Right atrium auricular region (tissue), 2 donors: ENCODE results near the gene RAD51B. TPM values are rescaled to one million over a fixed set of nuclear protein-coding genes. Genes with fewer than 3 reads are reported as not detected.
"Not testable (repeated sequence)": the region's sequence is repeated elsewhere in the genome, so short reads cannot be mapped to it uniquely, and the experiment has no call there.

Source experiments
- DNase-seq: peaks from one replicate; pipeline ENCODE4 v3.0.0-alpha.2; 2019; ENCODE audit warnings: low spot score
- H3K27ac ChIP-seq, 2 donors: fragments of 200-600 bp; sonication (generic); 1 replicate in 1 of 2; 2 replicates in 1 of 2; pipeline ENCODE4 v1.5.1; 2016 to 2019
- H3K27me3 ChIP-seq, 2 donors: fragments of 200-600 bp; sonication (generic); one replicate each; pipeline versions ENCODE4 v1.5.1 to v1.6.0; 2017 to 2019
- H3K36me3 ChIP-seq: fragments of 200-600 bp; sonication (generic); one replicate; pipeline ENCODE4 v1.5.1; 2016
- H3K4me1 ChIP-seq, 2 donors: fragments of 200-600 bp; sonication (generic); one replicate each; pipeline versions ENCODE4 v1.5.1 to v1.6.0; 2017 to 2019
- H3K4me3 ChIP-seq, 2 donors: fragments of 200-600 bp; sonication (generic); 1 replicate in 1 of 2; 2 replicates in 1 of 2; pipeline ENCODE4 v1.5.1; 2017 to 2019; ENCODE audit warnings: mild to moderate bottlenecking in 1 of 2, moderate library complexity in 1 of 2
- H3K9me3 ChIP-seq, 2 donors: fragments of 200-600 bp; sonication (generic); one replicate each; pipeline ENCODE4 v1.5.1; 2019
- total RNA-seq, 2 donors: library from RNA; depleted of rRNA; stranded (reverse); fragments of >200 nt; gene quantifications; one replicate each; pipeline ENCODE4 v1.1.0, GENCODE V29; 2016
- TF ChIP-seq, protein P1 (sequence below), 2 donors: fragments of 200-600 bp; sonication (generic); IDR thresholded peaks; one replicate each; pipeline ENCODE4 v1.5.1; 2019; ENCODE audit warnings: antibody characterized with exemption in 2 of 2

RAD51B gene
- total RNA-seq, 2 donors from 2014 or later, result 1.2 to 1.5 TPM

DNA sequence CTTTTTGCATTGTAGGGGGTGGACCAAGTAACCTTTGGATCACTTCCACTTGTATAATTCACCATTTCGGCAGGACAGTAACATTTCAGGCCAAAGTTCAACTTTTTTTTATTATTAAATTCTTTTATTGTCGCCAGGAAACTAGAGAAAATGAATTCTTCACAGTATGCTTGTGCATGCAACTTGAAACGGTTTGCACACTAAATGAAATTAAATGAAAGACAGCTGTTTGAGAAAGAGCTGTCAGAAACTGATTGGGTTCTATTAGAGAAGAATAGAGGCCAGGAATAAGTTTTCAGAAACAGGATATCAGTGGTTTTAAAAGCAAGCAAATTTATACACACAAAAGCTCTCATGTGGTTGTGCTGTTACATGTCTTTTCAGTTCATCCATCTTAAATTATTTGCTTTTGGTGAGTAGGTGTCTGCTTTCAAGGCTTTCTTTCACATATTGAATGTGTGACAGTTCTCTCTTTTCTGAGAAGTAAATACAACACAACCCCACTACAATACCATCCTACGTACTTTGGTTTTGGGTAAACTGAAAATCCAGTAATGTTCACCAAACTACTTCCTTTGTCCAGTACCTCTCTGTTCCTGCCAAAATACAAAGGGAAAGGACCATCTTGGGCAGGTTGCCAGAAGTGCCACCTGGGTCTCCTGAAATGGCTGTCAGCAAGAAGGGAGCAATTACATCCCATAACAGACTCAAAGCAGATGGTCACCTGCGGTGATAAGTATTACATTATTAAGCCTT, 291.7 kb downstream of the RAD51B start:
- Histone ChIP-seq H3K27ac (no peak overlapping the region), H3K4me1 (no peaks in the 10 kb centered on the region), H3K27me3 (no peaks in the 10 kb centered on the region), H3K36me3 (no peaks in the 10 kb centered on the region), H3K9me3 (no peaks in the 10 kb centered on the region), H3K4me3 (no peak overlapping the region)
- no peak for DNase-seq
- TF ChIP-seq, protein P1, sequence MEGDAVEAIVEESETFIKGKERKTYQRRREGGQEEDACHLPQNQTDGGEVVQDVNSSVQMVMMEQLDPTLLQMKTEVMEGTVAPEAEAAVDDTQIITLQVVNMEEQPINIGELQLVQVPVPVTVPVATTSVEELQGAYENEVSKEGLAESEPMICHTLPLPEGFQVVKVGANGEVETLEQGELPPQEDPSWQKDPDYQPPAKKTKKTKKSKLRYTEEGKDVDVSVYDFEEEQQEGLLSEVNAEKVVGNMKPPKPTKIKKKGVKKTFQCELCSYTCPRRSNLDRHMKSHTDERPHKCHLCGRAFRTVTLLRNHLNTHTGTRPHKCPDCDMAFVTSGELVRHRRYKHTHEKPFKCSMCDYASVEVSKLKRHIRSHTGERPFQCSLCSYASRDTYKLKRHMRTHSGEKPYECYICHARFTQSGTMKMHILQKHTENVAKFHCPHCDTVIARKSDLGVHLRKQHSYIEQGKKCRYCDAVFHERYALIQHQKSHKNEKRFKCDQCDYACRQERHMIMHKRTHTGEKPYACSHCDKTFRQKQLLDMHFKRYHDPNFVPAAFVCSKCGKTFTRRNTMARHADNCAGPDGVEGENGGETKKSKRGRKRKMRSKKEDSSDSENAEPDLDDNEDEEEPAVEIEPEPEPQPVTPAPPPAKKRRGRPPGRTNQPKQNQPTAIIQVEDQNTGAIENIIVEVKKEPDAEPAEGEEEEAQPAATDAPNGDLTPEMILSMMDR (IDR thresholded peaks at IDR 0.05), result no peak

DNA sequence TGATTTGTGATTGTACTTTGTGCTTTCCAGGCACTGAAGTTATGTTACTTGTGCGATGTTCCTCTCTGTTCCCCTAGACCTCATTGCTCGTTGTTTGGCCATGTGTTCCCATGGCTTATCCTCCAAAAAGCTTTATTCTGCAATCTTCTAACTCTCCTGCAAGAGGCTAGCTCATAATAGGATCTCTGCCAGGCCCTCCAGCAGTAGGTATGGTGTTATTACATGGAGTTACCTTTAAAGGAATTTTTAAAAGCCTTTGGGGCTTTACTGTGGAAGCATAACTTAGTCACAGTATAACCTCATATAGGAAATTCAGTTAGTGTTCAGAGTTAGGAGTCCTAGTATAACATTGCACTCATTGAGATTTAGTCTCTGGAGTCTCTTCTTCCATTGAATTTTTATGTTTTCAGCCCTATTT, 292.3 kb downstream of the RAD51B start:
- Histone ChIP-seq H3K27ac (no peak overlapping the region), H3K4me1 (no peaks in the 10 kb centered on the region)
- TF ChIP-seq, protein P1 (IDR thresholded peaks at IDR 0.05), result no peak

DNA sequence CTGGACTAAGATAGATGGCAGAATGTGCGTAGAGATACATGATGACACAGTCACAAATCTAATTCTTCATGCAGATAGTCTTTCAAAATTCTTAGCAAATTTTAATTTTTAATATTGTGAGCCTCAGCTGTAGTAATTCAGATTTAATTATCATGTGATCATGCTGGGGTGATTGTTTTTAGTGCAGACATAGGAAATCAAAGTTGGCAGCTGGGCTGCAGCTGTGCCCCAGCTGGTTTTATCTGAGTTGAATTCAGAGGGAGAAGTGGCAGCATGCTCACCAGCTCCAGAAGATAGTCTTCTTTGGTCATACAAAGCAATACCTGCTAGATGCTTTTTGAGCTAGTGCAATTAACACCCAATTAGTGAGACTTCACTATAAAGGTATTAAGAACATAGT, 292.9 kb downstream of the RAD51B start:
- no peak overlapping the region for H3K27ac ChIP-seq
- H3K27me3 ChIP-seq, result no peaks in the 10 kb centered on the region
- H3K36me3 ChIP-seq, result no peaks in the 10 kb centered on the region
- no peak for DNase-seq
- no peaks in the 10 kb centered on the region for H3K4me1 ChIP-seq
- no peaks in the 10 kb centered on the region for H3K9me3 ChIP-seq
- no peak overlapping the region for H3K4me3 ChIP-seq
- TF ChIP-seq, protein P1 (IDR thresholded peaks at IDR 0.05), result no peak

More for the DNA sequence above, 292.3 kb downstream of the RAD51B start:
- Histone ChIP-seq H3K27me3 (no peaks in the 10 kb centered on the region), H3K36me3 (no peaks in the 10 kb centered on the region), H3K4me3 (no peak overlapping the region), H3K9me3 (no peaks in the 10 kb centered on the region)
- DNase-seq, result no peak

DNA sequence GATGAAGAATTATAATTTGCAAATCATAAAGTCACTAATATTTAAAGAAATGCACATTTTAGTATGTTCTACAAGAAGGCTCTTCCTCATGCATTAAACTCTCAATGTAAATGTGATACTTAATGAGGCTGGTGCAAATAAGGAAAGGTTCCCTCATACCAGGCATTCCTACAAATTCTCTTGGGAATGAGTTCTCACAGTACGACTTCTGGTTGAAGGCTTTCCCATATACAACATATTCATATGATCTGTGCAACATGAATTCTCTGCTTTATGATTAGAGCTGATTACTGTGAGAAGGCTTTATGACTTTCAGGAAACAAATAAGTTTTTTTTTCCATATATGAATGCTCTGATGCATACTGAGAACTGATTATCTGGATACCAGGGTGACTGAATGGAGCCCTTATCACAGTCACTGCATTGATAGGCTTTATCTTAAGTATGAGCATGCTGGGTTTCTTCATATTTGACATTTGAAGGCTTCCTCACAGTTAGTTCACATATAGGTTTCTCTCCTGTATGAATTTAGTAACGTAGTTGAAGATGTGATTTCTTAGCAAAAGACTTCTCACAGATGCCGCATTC, 293.9 kb downstream of the RAD51B start:
- Histone ChIP-seq H3K27ac (no peak overlapping the region), H3K4me3 (no peak overlapping the region), H3K36me3 (no peaks in the 10 kb centered on the region), H3K4me1 (no peaks in the 10 kb centered on the region), H3K9me3 (no peaks in the 10 kb centered on the region), H3K27me3 (no peaks in the 10 kb centered on the region)
- TF ChIP-seq, protein P1 (IDR thresholded peaks at IDR 0.05), result no peak
- no peak for DNase-seq

DNA sequence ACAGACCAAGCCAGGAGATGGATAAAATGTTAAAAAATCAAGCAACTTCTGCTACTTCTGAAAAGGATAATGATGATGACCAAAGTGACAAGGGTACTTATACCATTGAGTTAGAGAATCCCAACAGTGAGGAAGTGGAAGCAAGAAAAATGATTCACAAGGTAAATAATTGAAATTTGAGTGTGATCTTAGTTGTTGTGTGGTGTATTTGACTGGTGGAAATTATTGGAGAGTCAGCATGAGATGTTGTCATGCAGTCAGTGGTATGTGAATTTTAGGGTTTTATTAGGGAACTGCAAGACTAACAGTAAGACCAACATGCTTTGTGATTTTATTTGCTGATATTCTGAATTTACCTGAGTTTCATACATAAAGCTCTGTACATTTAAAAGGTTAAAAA, 296.4 kb downstream of the RAD51B start:
- H3K36me3 ChIP-seq, H3K27me3 ChIP-seq, H3K4me1 ChIP-seq, DNase-seq, H3K4me3 ChIP-seq, H3K9me3 ChIP-seq, H3K27ac ChIP-seq: not testable (repeated sequence)

DNA sequence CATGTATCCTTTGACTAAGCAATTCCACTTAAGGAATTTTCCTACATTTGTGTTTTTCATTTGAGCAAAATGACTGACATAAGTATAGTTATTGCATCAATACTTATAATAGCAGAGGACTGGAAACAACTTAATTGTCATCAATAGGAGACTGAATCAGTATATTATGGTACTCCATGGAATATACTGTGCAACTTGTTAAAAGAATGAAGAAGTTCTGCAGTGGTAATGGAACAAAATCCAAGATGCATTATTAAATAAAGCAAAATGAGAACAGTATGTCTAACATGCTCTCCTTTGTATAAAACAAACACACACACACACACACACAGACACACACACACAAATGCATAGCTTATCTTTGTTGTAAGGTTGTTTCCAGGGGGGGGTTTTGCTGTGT, 303.1 kb downstream of the RAD51B start:
- Histone ChIP-seq H3K27ac (no peak overlapping the region), H3K4me3 (no peak overlapping the region), H3K4me1 (no peaks in the 10 kb centered on the region), H3K36me3 (no peaks in the 10 kb centered on the region), H3K27me3 (no peaks in the 10 kb centered on the region), H3K9me3 (peaks cover 0 to 11% of the 10 kb centered on the region in 2 donors)
- no peak for DNase-seq
- TF ChIP-seq, protein P1 (IDR thresholded peaks at IDR 0.05), result no peak
